ENCODE data around the gene KCNQ2.

KCNQ2 gene

DNA sequence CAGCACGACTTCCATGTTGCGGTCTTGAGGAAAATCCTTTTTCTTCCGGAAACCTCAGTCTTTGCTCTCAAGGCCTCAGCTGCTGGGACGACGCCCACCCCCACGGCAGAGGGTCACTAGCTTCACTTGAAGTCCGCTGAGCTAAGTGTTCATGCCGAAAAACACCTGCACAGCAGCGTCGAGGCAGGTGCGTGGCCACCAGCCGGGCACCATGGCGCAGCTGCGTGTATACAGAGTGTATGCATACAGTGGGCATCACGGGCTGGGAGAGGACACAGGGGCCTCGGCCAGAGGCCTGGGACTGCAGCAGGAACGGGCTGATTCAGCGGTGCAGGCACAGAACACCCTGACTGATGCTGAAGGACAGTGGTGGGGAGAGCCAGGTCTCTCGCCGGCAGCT, 20.1 kb downstream of the KCNQ2 start:
- no peak for DNase-seq

DNA sequence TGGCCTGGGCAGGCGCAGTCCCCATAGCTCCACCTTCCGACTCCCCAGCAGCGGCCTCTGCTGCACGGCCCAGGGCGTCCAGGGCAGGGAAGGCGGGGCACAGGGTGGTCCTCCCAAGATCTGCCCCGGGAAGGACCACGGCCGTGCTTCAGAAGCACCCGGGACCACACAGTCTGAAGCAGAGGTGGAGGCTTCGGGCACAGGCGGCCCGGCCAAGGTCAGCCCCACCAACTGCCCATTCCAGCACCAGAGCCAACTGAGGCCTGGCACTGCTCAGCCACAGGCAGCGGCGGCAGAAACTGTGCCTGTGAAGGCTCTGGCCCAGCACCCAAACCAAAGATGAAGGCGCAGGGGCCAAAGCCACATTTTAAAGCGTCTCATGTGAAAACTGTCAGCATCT, 20.6 kb downstream of the KCNQ2 start:
- no peak for DNase-seq

DNA sequence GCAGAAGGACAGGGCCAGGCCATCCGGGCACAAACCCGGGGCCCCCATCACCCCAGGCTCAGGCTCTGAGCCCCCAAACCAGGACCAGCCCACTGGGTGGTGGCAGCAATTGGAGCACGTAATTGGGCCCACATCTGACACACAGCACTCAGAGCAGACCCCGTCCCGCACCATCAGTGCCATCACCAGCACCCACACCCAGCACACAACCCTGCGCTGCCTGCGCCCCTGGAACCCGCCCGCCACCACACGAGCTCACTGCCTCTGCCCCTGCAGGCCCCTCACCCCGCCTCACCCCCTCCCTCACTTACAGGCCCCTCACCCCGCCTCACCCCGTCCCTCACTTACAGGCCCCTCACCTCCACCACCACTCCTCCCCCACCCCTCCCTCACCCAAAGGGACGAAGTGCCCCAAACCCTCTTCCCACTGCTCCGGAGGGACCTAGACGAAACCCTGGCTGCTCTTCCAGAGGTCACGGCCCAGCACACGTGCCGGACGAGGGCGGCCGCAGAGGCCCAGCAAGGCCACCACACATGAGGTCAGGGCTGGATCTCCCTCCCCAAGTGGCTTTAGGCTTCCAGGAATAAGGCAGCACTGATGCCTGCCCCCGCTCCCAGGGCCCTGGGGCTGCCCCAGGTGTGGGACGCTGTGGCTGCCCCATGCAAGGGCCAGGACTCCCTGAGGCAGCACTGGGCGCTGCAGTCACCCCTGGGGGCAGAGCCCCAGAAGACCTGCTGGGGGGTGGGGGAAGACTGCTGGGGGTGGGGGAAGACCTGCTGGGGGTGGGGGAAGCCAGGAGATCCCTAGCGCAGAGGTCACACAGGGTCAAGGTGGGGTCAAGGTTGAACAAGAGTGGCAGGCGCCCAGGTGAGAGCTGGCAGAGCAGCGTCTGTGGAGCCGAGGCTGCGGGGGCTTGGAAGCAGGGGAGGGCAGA, 22.4 kb downstream of the KCNQ2 start:
- DNase-seq: no peak

DNA sequence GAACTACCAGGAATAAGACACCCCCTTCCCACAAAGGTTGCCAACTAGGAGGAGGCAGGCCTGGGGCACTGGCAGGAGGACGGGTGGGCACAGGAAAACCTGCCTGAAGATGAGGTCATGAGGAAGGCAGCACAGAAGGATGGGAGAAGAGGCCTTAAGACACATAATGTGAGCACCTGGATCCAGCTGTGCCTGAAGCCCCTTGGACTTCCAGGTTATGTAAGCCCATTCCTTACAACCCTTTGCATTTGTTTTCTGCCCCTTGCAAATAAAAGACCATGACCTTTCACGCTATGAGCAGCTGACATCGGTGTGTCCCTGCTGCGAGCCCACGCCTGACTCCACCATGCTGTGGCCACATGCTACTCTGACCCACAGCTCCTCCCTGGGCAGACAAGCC, 23.4 kb downstream of the KCNQ2 start:
- no peak for DNase-seq

DNA sequence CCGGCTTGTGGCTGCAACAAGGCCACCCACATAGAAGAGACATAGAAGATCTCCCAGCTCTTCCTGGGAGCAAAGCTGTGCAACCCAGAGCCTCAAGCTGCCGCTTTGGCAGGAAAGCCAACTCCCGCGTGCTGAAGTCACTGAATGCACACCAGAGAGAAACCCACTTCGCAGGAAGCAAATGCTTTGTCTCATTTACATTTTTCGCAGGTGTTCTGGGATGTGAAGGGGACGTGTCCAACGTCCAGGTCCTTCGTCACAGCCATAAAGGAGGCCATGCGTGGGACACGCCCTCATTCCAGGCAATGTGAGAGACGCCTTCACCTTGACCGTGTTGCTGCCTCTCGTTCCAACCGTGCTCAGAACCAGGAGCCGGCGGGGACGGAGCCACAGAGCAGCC, 24.4 kb downstream of the KCNQ2 start:
- no peak for DNase-seq

DNA sequence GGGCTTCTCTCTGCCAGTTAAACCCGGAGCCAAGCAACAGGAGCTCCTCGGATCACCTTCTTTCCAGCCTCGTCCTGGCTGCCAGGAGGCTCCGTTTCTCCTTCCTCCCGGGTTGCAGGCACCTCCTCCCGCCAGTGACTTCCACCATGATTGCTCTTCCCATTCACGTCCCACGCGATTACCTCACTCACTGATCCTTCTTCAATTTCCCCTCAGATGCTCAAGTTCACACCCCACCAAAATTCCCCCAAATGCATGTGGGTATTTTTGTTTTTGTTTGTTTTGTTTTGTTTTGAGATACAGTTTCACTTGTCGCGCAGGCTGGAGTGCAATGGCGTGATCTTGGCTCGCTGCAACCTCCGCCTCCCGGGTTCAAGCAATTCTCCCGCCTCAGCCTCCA, 25.1 kb downstream of the KCNQ2 start:
- no peak for DNase-seq

DNA sequence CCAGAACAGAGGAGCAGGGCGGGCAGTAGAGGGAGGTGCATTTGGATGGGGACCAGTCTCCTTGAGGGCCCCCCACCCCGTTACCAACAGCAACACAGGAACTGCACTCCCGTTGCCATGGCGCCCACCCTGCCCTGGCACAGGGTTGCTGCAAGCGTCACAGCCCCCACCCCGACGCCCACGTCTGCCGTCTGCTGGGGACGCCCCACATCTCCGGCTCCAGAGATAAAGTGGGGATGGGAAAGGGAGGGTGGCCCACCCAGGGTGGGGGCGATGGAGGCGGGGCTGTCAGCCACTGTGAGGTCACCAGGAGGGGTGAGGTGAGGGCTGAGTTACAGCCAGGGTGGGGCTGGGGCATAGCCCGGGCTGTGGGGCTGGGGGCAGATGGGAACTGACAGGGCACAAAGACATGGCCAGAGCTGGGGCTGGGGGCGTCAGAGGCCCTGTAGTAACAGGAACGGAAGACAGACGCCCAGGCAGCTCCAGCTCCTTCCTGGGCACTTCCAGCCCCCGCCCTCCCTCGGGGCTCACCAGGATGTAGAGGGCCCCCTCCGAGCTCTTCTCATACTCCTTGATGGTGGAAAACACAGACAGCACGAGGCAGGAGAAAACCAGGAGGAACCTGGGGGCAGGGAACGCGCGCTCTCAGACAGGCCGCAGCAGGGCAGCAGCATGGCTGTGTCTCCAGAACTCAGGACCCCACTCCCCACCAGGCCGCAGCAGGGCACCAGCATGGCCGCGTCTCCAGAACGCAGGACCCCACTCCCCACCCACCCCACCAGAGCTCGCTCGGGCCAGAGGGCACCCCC, 26.0 kb downstream of the KCNQ2 start:
- no peak for DNase-seq

DNA sequence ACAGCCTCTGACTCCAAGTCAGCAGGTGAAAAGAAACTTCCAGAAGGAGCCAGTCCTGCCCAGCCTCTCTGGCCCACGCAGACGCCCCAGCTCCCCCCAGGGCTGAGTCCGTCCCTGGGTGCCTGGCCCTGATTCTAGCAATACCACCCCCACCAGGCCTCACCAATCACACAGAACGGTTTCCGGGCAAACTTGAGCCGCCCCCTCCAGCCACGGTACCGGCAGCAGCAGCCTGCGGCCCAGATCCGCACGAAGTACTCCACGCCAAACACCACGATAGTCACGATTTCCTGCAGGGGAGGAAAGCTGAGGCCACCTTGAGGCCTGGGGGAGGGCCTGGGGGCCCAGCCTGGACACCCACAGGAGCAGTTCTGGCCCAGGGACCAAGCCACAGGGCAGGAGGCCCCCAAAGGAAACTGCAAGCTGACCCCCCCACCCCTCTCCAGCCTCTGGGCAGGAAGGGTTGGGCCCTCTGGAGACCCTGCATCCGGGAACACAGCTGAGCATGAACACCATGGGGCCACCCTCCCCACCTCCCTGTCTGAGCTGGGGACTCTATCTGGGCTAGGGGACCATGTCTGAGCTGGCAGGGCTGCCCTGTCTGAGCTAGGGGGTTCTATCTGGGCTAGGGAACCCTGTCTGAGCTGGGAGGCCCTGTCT, 27.2 kb downstream of the KCNQ2 start:
- DNase-seq: no peak

DNA sequence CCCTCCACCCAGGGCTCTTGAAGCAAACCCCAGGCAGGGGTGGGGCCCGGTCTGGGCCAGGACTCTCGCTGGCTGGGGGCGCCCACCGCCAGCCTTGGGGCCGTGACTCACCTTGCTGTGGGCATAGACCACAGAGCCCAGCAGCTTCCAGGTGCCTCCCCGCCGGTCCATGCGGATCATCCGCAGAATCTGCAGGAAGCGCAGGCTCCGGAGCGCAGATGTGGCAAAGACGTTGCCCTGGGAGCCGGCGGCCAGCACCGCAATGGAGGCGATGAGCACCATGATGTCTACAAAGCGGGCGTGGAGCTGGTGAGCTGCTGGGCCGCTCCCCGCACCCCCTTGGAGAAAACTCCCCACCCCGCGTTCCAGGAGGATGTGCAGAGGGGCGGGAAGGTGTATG, 27.9 kb downstream of the KCNQ2 start:
- DNase-seq: no peak

DNA sequence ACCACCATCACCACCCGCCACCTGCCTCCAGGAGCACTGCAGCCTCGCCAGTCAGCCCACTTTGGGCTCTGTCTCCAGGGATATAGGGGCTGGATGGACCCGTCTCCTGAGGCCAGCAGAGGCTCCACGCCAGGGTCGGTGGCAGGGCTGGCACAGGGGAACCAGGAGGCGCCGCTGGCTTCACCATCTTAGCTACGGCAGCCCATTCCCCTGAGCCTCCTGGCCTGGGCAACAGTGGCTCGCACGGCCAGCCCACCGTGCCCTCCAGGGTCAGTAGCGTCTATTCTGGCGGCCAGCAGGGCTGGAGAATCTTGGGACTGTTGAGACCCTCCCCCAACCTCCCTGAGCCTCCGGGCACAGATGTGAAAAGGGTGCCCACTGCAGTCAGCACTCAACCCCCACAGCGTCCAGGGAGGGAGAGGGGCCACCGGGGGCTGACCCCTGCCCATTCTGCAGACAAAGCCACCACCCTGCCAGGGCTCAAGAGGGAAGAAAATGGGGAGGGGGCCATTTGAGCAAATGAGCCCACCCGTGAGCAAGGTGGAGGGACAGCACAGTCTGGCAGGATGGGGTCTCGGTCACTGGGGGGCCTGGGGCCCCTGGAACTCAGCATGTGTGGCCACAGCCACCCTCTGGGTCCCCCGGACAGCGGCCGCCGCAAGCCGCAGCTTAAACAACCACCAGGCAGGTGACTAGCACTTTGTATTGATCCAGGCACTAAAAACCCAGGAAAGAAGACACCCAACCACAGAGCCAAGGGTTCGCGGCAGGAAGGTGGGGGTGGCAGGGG, 28.7 kb downstream of the KCNQ2 start:
- no peak for DNase-seq

DNA sequence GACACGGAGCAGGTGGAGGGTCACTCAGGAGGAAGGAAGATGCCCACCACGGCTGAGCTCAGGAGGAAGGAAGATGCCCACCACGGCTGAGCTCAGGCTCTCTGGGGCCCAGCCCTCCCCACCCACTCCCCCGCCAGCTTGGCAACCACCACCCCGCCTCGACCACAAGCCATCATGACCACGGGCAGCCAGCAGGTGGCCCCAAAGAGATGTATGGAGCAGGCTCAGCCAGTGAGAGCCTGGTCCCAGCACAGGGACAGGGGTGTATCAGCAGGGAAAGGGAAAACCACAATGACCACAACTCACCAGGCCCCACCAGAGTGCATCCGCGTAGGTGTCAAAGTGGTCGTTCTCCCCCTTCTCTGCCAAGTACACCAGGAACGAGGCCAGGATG, 30.4 kb downstream of the KCNQ2 start:
- peak; percentile 77 for DNase-seq

DNA sequence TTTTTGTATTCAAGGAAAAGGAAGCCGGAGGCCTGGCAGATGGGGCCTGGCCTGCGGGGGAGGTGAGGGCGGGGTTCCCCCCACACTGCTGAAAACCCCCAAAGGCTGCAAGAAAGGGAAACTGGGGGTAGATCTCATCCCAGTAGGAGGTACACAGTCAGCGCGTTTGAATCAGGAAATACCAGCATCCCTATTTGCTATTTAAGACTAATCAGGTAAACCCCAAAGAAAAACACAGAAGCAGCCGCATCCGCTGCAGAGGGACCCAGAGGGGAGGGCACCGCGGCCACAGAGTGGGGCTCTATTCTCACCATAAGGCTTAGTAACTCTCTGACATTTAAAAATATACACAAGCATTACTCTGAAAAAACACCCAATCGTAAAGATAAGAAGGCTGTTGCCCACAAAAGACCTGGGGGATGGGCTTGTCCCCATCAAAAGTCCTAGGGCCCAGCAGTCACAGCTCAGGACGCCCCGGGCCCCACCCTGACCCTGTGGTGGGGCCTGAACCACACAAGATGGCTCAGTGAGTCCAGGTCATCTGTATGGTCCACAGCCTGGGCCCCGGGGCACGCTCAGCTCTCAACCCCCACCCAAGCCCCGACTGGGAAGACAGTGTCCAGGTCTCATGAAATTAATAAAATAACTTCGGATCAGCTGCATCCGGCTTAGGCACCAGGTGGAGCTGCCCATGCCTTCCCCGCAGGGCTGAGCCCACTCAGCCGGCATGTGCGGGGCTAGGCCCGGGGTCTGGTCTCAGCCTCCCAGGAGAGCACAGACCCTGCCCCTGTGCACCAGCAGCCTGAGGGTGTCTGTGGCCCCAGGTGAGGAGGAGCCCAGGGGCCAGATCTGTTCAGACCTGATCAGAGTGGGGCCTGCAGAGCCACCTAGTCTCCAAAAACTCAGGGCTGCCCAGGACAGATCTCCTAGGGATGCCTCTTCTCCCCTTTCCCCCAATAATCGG, 31.0 kb downstream of the KCNQ2 start:
- DNase-seq: peak; percentile 20

DNA sequence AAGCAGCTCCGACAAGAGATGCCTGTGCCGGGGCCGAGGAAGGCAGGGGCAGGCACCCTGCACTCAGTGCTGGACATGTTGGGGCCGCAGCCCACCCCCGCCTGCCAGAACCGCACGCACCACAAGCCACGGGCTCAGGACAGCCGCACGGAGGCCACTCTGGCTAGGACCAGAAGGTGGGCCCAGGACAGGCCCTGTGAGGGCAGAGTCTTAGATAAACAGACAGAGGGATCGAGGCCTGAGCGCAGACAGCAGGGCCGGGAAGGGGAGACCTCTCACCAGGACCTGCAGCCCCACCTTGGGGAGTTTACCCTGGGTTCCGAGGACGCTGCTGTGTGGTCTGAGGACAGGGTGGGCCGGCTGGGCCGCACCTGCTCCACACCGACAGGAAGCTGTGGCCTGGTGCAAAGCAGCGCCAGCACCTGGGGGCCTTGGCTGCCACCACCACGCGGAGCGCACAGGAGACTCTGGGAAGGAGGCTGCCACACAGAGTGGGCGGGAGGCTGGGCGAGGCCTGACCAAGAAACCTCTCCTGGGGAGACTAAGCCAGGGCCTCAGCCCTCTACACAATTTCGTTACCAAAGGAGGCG, 32.0 kb downstream of the KCNQ2 start:
- no peak for DNase-seq

DNA sequence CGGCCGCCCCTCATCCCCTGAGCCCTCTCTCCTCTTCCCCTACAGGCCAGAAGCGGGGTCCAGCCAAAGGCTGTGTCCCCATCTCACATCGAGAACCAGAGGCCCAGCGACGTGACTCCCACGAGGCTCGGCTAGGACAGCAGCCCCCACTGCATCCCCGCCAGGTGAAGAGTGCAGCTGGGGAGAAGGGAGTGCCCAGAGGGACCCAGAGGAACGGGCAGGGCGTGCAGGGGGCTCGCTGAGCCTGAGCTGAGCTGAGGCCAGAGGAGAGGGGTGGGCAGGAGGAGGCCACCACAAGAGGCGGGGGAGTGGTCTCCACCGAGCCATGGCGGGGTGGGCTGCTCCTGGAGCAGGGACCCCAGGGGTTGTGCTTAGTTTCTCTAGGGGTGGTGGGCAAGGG, 32.6 kb downstream of the KCNQ2 start:
- DNase-seq: no peak

DNA sequence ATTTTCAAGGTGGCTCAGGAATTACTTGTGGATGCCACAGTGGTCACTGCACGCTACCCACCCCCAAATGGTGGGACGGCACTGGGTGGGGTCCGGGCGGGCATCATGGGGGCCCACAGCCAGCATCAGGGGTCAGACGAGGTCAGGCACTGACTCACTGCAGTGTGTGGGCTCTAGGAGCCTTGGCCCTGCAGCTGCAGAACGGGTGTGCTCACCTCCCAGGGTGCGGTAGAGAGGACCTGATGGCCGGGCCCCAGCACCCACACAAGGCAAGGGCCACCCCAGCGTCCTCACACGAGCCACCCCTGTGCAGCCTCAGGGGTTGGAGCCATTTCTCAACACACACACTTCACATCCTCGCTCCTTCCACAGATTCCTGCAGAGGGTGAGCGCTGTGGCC, 34.3 kb downstream of the KCNQ2 start:
- DNase-seq: no peak

DNA sequence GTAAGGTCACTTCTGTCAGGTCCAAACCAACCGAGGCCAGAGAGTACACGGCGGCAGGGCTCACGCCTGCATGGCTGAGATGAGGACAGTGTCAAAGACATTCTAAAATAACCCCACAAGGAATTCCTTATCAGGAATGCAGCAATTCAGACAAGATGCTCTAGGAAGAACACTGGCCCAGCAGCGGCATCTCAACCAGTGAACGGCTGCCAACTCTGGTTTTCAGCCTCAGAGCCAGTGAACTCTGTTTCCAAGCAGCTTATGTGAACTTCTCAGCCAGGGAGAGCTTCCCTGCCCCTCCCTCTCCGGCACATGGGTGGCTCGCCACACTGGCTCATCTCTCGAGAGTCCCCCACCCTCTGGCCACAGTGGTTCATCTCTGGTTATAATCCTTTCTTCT, 36.9 kb downstream of the KCNQ2 start:
- DNase-seq: no peak

DNA sequence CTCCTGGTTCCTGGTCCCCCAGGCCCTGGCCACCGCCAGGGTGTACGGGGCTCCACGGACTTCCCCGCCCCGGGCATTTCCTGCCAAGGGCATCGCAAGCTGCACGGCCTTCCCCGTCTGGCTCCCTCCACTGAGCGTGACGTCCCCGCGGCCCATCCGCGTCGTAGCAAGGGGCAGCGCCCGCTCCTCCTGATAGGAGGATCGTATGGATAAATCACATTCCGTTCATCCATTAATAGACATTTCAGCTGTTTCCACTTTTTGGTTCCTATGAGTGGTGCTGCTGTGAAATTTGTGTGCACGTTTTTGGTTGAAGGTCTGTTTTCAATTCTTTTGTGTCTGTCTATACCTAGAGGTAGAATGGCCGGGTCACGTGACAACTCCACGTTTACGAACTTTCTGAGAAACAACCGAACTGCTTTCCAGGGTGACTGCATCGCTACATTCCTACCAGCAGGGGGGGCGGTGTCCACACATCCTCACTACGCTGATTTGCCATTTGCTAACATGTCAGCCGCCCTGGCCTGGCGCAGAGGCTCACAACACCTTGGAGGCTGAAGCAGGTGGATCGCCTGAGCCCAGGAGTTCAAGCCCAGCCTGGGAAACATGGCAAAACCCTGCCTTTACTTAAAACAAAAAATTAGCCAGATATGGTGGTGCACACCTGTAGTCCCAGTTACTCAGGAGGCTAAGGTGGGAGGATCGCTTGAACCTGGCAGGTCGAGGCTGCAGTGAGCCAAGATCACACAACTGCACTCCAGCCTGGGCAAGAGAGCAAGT, 37.7 kb downstream of the KCNQ2 start:
- peak; percentile 83 for DNase-seq

DNA sequence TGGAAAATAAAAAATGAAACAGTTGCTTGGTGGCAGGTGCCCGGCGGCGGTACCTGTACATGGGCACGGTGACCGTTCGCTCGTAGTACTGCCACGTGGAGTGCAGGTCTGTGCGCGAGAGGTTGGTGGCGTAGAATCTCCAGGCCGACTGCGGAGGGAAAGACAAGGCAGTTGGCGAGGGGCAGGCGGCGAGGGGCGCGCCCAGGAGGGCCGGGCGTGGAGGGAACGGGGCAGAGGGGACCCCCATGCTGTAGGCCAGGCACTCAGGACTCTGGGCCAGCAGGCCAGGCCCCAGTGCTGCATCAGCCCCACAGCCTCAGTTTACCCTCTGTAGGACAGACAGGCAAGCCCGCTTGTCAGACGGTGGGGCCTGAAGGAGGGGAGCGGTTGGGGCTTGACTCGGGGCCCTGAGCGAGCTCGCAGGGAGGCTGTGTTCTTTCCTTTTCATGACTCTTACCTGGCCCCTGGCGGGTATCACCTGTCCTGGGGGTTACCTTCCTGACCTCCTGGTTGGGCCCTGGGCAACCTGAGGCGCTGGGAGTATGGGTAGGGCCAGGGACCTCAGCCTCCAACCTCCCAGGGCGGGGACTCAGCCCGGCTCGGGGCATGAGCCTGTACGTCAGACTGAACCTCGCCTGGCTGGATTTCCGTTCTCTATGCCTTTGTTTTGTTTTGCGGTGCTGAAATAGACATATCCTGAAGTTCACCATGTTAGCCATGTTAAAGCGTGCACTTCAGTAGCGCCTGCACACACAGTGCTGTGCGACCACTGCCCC, 38.5 kb downstream of the KCNQ2 start:
- DNase-seq: no peak

DNA sequence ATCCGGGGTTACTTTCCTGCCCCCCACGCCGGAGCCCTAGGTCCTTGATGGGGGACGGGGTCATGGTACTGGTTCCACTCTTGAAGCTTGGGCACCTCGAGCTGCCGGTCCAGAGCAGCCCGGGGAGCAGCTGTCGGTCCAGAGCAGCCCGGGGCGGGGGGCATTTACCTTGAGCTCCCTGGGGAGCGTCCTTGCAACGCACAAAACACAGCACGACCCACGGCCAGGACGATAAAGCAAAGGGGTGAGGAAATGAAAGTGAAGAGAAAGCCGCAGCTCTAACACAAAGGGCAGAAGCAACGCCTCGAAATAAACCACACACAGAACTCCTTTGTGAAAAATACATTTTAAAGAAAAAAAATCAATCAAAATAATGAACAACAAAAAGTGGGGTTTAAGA, 39.1 kb downstream of the KCNQ2 start:
- DNase-seq: no peak
